GM12878 (cell line): Measurements from ENCODE around the gene ARHGAP22. TPM values are rescaled to one million over a fixed set of nuclear protein-coding genes. Genes with fewer than 3 reads are reported as not detected.

Experiments used
- ATAC-seq: fragments of 200-7000 bp; cut with Tn5 transposase; 3 replicates; pipeline ENCODE4 v1.9.1; 2020; ENCODE audit warnings: mild to moderate bottlenecking, moderate library complexity
- BruUV-seq: library from RNA; stranded (reverse); fragments of 400-500 nt; replicated peaks from 2 replicates; lab custom pipeline; 2021; lab: Mats Ljungman, UMichigan
- CTCF ChIA-PET: fragments of 300-600 bp; sonication (Branson Sonifier 250); formaldehyde crosslinking; extraction: SDS; loops from one replicate; lab custom pipeline; 2021; ENCODE audit warnings: inconsistent platforms; lab: Yijun Ruan, JAX
- POLR2A ChIA-PET: fragments of 350-600 bp; formaldehyde crosslinking; extraction: SDS; loops from one replicate; lab custom pipeline; 2021; ENCODE audit warnings: inconsistent platforms; lab: Charles Lee
- RAD21 ChIA-PET: fragments of 300-600 bp; sonication (Branson Sonifier 250); formaldehyde crosslinking; loops from one replicate; lab custom pipeline; 2023; ENCODE audit warnings: antibody characterized with exemption; ENCODE audit not compliant: unreplicated experiment; lab: Charles Lee
- SMC1A ChIA-PET: fragments of 300-600 bp; sonication (Branson Sonifier 250); formaldehyde crosslinking; loops from one replicate; lab custom pipeline; 2023; ENCODE audit not compliant: unreplicated experiment, uncharacterized antibody; lab: Charles Lee
- DNase-seq: peaks from one replicate; pipeline ENCODE4 v3.0.0-alpha.2; 2011; ENCODE audit warnings: low read depth, low spot score
- FAIRE-seq: peaks from 3 replicates; lab custom pipeline; 2011; peaks lifted over from hg19 to GRCh38; lab: Jason Lieb, UNC
- H2AFZ ChIP-seq: 2 replicates; pipeline ENCODE4 v1.6.0; 2011; ENCODE audit warnings: low read depth, low read length, control low read depth; ENCODE audit not compliant: control insufficient read depth
- H3K27ac ChIP-seq: 2 replicates; pipeline ENCODE4 v1.5.1; 2011; ENCODE audit warnings: control low read depth; ENCODE audit not compliant: control insufficient read depth, insufficient read depth
- H3K27me3 ChIP-seq, 2 experiments: replicated peaks in 1 of 2; 2 replicates each; pipeline versions ENCODE4 v1.6.0 to v1.6.1; 2011; ENCODE audit warnings: low read length in 1 of 2; ENCODE audit not compliant: control insufficient read depth in 2 of 2, insufficient read depth in 2 of 2
- H3K36me3 ChIP-seq, 2 experiments: 2 replicates each; pipeline ENCODE4 v1.5.1; 2011; ENCODE audit warnings: low read length in 1 of 2; ENCODE audit not compliant: control insufficient read depth in 2 of 2, insufficient read depth in 2 of 2
- H3K4me1 ChIP-seq: 2 replicates; pipeline ENCODE4 v1.6.1; 2011; ENCODE audit warnings: mild to moderate bottlenecking, low read length, moderate library complexity, mixed read lengths; ENCODE audit not compliant: control insufficient read depth, insufficient read depth
- H3K4me2 ChIP-seq: 2 replicates; pipeline ENCODE4 v1.6.0; 2011; ENCODE audit warnings: control low read depth; ENCODE audit not compliant: control insufficient read depth, insufficient read depth
- H3K4me3 ChIP-seq: fragments of 200-600 bp; sonication (generic); 2 replicates; pipeline ENCODE4 v1.5.1; 2016
- H3K79me2 ChIP-seq: 2 replicates; pipeline ENCODE4 v1.6.0; 2011; ENCODE audit warnings: low read length; ENCODE audit not compliant: control insufficient read depth, insufficient read depth
- H3K9ac ChIP-seq: 2 replicates; pipeline ENCODE4 v1.8.0; 2011; ENCODE audit warnings: low read length, control low read depth, mixed read lengths; ENCODE audit not compliant: control insufficient read depth, insufficient read depth
- H3K9me3 ChIP-seq: replicated peaks from 3 replicates; pipeline ENCODE4 v1.5.1; 2011; ENCODE audit warnings: mild to moderate bottlenecking, low read length; ENCODE audit not compliant: control insufficient read depth, insufficient read depth
- H4K20me1 ChIP-seq: 2 replicates; pipeline ENCODE4 v1.6.0; 2011; ENCODE audit not compliant: control insufficient read depth, insufficient read depth
- FOXK2 ChIP-seq: fragments of 450-650 bp; IDR thresholded peaks from 2 replicates; pipeline ENCODE4 v1.6.1; 2017; ENCODE audit warnings: mild to moderate bottlenecking, moderate library complexity
- LARP7 ChIP-seq: fragments of 450-650 bp; IDR thresholded peaks from 2 replicates; pipeline ENCODE4 v1.6.1; 2017; ENCODE audit warnings: mild to moderate bottlenecking
- PML ChIP-seq: IDR thresholded peaks from 2 replicates; pipeline ENCODE4 v1.6.1; 2012; ENCODE audit warnings: low read length, inconsistent platforms
- RAD21 ChIP-seq: IDR thresholded peaks from 2 replicates; pipeline ENCODE4 v1.6.1; 2011; ENCODE audit warnings: mild to moderate bottlenecking, low read depth, low read length, moderate library complexity; ENCODE audit not compliant: insufficient read depth
- SMAD5 ChIP-seq: IDR thresholded peaks from 2 replicates; pipeline ENCODE4 v1.6.1; 2016; ENCODE audit warnings: antibody characterized with exemption, low read depth
- YY1 ChIP-seq: IDR thresholded peaks from 2 replicates; pipeline ENCODE4 v1.6.1; 2011; ENCODE audit warnings: low read depth, mild to moderate bottlenecking, low read length
- WGBS: methylation state at CpG from one replicate; pipeline ENCODE4 v1.1.6; 2016; ENCODE audit warnings: low lambda C conversion rate; ENCODE audit not compliant: insufficient replicate concordance, insufficient coverage; ENCODE audit errors: missing lambda C conversion rate; 5-methylcytosine and 5-hydroxymethylcytosine counted together
- in situ Hi-C: fragments of 300-500 bp; cut with MboI; formaldehyde crosslinking; loops from 9 replicates; pipeline ENCODE4 v1.14.3; 2018; ENCODE audit warnings: mixed read lengths
- intact Hi-C: fragments of 100-400 bp; cut with micrococcal nuclease; formaldehyde crosslinking; loops from one replicate; pipeline ENCODE4 v1.14.2; 2022; ENCODE audit not compliant: unreplicated experiment
- polyA plus RNA-seq, 11 experiments: library from polyadenylated mRNA; depleted of rRNA in 4 of 11; unstranded in 6 of 11; stranded (reverse) in 5 of 11; fragments of >200 nt; fragmentation: Nextera tagmentation in 4 of 11; fragmentation: Illumina TruSeq in 1 of 11; extraction: Ambion mirVana in 4 of 11; extraction: Trizol in 1 of 11; gene quantifications; 1 replicate in 1 of 11; 2 replicates in 10 of 11; pipeline versions ENCODE4 v1.2.1 to v1.2.3, GENCODE V29; 2011 to 2016; ENCODE audit warnings: inconsistent platforms in 2 of 11, missing spikeins in 2 of 11, low read depth in 1 of 11
- total RNA-seq, 4 experiments: library from RNA; depleted of rRNA in 3 of 4; stranded (reverse); fragments of >200 nt in 3 of 4; fragmentation: Illumina TruSeq in 1 of 4; extraction: Trizol in 1 of 4; gene quantifications; 2 replicates each; pipeline versions ENCODE4 v1.2.1 to v1.2.3, GENCODE V29; 2013 to 2021
- TF ChIP-seq, protein P1 (sequence below): fragments of 450-650 bp; formaldehyde crosslinking; IDR thresholded peaks from 2 replicates; pipeline ENCODE4 v1.4.0; 2022; ENCODE audit warnings: mild to moderate bottlenecking, moderate library complexity
- TF ChIP-seq, protein P2 (sequence below): fragments of 450-650 bp; IDR thresholded peaks from 2 replicates; pipeline ENCODE4 v1.6.1; 2016; ENCODE audit warnings: mild to moderate bottlenecking
- TF ChIP-seq, protein P3 (sequence below), 3 experiments: IDR thresholded peaks in 2 of 3; conservative IDR thresholded peaks in 1 of 3; 2 replicates each; pipeline ENCODE4 v1.5.1; 2011; ENCODE audit warnings: low read depth in 3 of 3, low read length in 3 of 3, mild to moderate bottlenecking in 3 of 3, control low read depth in 2 of 3, moderate library complexity in 2 of 3, inconsistent platforms in 1 of 3, mixed read lengths in 1 of 3; ENCODE audit not compliant: control insufficient read depth in 2 of 3, insufficient read depth in 1 of 3; ENCODE audit errors: extremely low read depth in 1 of 3
- TF ChIP-seq, protein P4 (sequence below): IDR thresholded peaks from 2 replicates; pipeline ENCODE4 v1.6.1; 2011; ENCODE audit warnings: borderline replicate concordance, low read depth, mild to moderate bottlenecking, moderate library complexity, low read length; ENCODE audit not compliant: insufficient read depth, poor library complexity, severe bottlenecking

Gene ARHGAP22
- total and polyA plus RNA-seq, 10 of the 15 experiments (the other 5 are each of a cell fraction or from before 2014, with no cell fraction given), result 0.07 to 0.61 (median 0.18) TPM; not detected in 5

DNA sequence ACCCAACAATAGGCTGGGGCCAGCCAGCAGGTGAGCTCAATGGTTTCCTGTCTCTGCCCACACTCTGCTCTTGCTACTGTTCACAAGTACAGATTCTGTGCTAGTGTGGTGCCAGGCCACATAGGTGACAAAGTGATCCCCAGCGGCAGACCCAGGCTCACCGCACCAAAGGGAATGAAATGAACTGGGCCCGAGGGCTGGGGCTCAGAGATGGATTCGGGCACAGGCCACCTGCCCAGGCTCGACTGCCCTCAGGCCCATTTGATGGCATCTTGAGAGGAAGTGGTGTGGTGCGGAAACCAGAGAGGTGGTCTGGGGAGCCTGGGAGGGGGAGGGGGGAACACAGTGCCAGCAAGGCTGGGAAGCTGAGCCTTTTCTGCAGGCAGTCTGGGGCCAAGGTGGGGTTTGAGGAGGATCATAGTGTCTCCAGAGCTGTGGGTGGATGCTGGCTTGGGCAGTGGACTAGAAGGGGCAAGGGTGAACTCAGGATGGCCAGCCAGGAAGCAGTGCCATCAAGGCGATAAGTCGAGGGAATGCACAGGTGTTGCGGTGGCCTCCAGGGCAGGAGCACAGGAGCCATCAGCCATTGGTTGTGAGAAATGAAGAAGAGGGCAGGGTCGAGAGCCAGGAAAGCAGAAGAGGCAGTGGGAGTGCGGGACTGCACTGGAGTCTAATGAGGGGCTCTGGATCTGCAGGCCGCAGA lies 85.2 kb downstream of the ARHGAP22 start:
- Histone ChIP-seq H3K79me2 (no peaks in the 10 kb centered on the region), H3K27me3 (peaks cover 1 to 2% of the 10 kb centered on the region in 2 experiments; a peak in 3 of 4 replicates), H3K9ac (no peak overlapping the region), H3K4me3 (no peak overlapping the region), H3K27ac (no peak overlapping the region), H3K4me1 (peaks cover 10% of the 10 kb centered on the region), H2AFZ (no peak overlapping the region), H3K36me3 (no peaks in the 10 kb centered on the region), H3K9me3 (no peaks in the 10 kb centered on the region; the same call in 1 of the 3 replicates), H4K20me1 (no peaks in the 10 kb centered on the region), H3K4me2 (no peak overlapping the region)
- ChIA-PET SMC1A (no interaction called here), RAD21 (no interaction called here), POLR2A (no interaction called here), CTCF (interaction anchor here (1.0 kb wide), 1 partner anchor 137 kb away, joined by 3 read pairs; no protein-coding TSS in a partner anchor)
- intact Hi-C loops, result no loop called here
- 53% methylated on average over 12 of the region's 12 CpGs for WGBS
- in situ Hi-C loops, result loop anchor here (10.0 kb wide), 1 partner anchor 305 kb away; no protein-coding TSS in a partner anchor
- TF ChIP-seq, protein P1, sequence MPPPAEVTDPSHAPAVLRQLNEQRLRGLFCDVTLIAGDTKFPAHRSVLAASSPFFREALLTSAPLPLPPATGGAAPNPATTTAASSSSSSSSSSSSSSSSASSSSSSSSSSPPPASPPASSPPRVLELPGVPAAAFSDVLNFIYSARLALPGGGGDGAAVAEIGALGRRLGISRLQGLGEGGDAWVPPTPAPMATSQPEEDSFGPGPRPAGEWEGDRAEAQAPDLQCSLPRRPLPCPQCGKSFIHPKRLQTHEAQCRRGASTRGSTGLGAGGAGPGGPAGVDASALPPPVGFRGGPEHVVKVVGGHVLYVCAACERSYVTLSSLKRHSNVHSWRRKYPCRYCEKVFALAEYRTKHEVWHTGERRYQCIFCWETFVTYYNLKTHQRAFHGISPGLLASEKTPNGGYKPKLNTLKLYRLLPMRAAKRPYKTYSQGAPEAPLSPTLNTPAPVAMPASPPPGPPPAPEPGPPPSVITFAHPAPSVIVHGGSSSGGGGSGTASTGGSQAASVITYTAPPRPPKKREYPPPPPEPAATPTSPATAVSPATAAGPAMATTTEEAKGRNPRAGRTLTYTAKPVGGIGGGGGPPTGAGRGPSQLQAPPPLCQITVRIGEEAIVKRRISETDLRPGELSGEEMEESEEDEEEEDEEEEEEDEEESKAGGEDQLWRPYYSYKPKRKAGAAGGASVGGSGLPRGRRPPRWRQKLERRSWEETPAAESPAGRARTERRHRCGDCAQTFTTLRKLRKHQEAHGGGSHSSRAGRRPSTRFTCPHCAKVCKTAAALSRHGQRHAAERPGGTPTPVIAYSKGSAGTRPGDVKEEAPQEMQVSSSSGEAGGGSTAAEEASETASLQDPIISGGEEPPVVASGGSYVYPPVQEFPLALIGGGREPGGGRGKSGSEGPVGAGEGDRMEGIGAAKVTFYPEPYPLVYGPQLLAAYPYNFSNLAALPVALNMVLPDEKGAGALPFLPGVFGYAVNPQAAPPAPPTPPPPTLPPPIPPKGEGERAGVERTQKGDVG (CRISPR knock-in tag), result no peak
- no peak for TF ChIP-seq PML
- TF ChIP-seq SMAD5, result no peak
- no peak for TF ChIP-seq LARP7
- TF ChIP-seq, protein P2, sequence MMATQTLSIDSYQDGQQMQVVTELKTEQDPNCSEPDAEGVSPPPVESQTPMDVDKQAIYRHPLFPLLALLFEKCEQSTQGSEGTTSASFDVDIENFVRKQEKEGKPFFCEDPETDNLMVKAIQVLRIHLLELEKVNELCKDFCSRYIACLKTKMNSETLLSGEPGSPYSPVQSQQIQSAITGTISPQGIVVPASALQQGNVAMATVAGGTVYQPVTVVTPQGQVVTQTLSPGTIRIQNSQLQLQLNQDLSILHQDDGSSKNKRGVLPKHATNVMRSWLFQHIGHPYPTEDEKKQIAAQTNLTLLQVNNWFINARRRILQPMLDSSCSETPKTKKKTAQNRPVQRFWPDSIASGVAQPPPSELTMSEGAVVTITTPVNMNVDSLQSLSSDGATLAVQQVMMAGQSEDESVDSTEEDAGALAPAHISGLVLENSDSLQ, result no peak
- TF ChIP-seq YY1, result no peak
- TF ChIP-seq, protein P3, sequence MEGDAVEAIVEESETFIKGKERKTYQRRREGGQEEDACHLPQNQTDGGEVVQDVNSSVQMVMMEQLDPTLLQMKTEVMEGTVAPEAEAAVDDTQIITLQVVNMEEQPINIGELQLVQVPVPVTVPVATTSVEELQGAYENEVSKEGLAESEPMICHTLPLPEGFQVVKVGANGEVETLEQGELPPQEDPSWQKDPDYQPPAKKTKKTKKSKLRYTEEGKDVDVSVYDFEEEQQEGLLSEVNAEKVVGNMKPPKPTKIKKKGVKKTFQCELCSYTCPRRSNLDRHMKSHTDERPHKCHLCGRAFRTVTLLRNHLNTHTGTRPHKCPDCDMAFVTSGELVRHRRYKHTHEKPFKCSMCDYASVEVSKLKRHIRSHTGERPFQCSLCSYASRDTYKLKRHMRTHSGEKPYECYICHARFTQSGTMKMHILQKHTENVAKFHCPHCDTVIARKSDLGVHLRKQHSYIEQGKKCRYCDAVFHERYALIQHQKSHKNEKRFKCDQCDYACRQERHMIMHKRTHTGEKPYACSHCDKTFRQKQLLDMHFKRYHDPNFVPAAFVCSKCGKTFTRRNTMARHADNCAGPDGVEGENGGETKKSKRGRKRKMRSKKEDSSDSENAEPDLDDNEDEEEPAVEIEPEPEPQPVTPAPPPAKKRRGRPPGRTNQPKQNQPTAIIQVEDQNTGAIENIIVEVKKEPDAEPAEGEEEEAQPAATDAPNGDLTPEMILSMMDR (IDR thresholded peaks at IDR 0.05 in 2 of 3, conservative IDR thresholded peaks at IDR 0.05 in 1 of 3; ENCODE audit: control insufficient read depth in 2 of 3, extremely low read depth in 1 of 3, insufficient read depth in 1 of 3, low read depth in 3 of 3, low read length in 3 of 3), result no peak
- TF ChIP-seq, protein P4, sequence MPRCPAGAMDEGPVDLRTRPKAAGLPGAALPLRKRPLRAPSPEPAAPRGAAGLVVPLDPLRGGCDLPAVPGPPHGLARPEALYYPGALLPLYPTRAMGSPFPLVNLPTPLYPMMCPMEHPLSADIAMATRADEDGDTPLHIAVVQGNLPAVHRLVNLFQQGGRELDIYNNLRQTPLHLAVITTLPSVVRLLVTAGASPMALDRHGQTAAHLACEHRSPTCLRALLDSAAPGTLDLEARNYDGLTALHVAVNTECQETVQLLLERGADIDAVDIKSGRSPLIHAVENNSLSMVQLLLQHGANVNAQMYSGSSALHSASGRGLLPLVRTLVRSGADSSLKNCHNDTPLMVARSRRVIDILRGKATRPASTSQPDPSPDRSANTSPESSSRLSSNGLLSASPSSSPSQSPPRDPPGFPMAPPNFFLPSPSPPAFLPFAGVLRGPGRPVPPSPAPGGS, result no peak
- no peak for TF ChIP-seq RAD21
- TF ChIP-seq FOXK2, result no peak
- DNase-seq, result no peak
- FAIRE-seq, result no peak
- ATAC-seq, result peak; percentile 15; the same call in 1 of the 3 replicates
- no TSS peak for BruUV-seq
